ENCODE results near the gene CAPN5. TPM values are rescaled to one million over a fixed set of nuclear protein-coding genes. Genes with fewer than 3 reads are reported as not detected.

The CAPN5 gene
- total RNA-seq: 24.5 and 30.0 TPM in 2 replicates

DNA sequence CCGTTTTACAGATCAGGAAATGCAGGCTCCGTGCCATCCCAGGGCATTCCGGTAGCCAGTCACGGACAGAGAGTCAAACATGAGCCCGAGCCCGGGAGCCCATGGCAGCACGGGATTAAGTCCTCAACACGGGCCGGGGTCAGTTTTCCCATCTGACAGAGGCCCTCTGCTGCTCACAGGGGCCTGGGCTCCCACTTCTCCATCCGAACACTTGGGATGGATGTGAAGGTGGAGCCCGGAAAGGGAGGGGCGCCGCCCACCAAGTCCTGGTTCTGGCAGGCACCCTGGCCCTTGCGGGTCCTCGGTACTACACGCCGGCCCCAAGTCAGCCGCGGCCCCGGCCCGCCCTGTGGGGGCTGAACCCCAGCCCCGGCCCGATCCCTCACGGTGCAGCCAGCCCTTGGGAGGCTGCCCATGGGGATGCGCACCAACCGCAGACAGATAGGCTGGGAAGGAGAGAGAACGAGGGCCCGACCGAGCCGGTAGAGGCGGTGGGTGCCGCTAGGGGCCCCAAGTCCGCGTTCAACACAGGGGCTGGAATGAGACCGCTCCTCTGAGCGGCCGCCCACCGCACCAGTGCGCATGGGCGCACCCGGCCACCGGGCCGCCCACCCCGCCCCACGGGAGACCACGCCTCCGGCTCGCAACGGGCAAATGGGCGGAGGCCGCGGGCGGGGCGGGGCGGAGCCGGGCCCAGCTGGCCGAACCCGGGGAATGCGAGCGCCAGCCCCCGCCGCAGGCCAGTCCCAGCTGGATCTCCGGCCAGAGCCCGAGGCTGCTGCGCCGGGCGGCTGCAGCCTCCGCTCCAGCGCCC is at the start of gene CAPN5:
Gene CAPN5, plus strand, starts transcription at position 743 of the 814 bp plus-strand sequence. CDS start 17,916 bp downstream, outside the sequence.

DNA sequence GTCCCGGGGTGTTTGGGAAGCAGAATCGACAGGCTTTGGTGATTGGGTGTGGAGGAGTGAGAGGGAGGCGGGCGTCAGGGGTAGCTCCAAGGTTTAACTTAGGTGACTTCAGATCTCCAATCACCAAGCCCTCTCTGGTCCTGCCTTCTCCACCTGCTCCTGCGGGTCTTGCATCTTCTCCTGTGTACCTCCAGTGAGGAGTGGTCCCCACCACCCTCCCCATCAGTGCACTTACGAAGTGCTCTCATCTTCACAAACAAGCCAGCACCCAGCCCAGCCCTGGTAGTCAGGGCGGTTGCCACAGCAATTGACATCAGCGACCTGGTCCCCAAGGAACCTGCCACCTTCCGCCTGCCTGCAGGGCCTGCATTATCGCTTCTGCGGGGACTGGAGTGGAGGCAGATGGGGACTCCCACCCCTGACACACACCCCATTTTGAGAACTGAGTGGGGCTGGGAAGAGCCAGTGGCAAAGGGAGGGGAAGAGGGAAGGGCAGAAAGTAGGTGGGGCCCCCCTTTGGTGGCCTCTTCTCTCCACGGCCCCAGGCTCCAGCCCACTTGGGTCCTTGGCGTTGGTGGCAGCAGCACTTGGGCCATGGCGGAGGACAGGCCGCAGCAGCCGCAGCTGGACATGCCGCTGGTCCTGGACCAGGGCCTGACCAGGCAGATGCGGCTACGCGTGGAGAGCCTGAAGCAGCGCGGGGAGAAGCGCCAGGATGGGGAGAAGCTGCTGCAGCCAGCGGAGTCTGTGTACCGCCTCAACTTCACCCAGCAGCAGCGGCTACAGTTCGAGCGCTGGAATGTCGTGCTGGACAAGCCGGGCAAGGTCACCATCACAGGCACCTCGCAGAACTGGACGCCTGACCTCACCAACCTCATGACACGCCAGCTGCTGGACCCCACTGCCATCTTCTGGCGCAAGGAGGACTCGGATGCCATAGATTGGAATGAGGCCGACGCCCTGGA is 35.8 kb downstream of the CAPN5 start, which contains the start of gene OMP:
Gene OMP, plus strand, starts transcription at position 595 of the 965 bp plus-strand sequence. Its CDS starts 0 bp downstream, at position 595.

DNA sequence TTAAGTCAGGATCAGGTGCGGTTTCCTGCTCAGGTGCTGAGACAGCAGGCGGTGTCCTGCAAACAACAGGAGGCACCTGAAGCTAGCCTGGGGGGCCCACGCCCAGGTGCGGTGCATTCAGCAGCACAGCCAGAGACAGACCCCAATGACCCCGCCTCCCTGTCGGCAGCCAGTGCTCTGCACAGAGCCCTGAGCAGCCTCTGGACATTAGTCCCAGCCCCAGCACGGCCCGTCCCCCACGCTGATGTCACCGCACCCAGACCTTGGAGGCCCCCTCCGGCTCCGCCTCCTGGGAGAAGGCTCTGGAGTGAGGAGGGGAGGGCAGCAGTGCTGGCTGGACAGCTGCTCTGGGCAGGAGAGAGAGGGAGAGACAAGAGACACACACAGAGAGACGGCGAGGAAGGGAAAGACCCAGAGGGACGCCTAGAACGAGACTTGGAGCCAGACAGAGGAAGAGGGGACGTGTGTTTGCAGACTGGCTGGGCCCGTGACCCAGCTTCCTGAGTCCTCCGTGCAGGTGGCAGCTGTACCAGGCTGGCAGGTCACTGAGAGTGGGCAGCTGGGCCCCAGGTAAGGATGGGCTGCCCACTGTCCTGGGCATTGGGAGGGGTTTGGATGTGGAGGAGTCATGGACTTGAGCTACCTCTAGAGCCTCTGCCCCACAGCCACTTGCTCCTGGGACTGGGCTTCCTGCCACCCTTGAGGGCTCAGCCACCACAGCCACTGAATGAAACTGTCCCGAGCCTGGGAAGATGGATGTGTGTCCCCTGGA is 61.3 kb downstream of the CAPN5 start, which contains the start of gene MYO7A:
Gene MYO7A, plus strand, starts transcription at position 327 of the 772 bp plus-strand sequence. CDS start 2,389 bp downstream, outside the sequence.

Other genes with a start within 250 kb of the CAPN5 start
- 7.8 and 8.6 TPM in 2 replicates for gene ACER3, start 206.1 kb upstream of the CAPN5 start, total RNA-seq
- not detected in 2 replicates for gene B3GNT6, start 32.6 kb upstream of the CAPN5 start, total RNA-seq
- gene OMP, start 35.9 kb downstream of the CAPN5 start, total RNA-seq: 0.43 and 0.98 TPM in 2 replicates
- gene MYO7A, start 61.3 kb downstream of the CAPN5 start, total RNA-seq: 0.13 and 0.20 TPM in 2 replicates
- gene GDPD4, start 234.7 kb downstream of the CAPN5 start, total RNA-seq: not detected in 2 replicates